Activated naive CD4-positive, alpha-beta T cell treated with anti-CD3 and anti-CD28 coated beads, Interleukin-2, amount 50 U/mL, for 16 hours (primary cell): ENCODE data around the gene CCNL2.
"Not testable (repeated sequence)": the region's sequence is repeated elsewhere in the genome, so short reads cannot be mapped to it uniquely, and the experiment has no call there.

Experiments used
- DNase-seq: peaks from one replicate; pipeline ENCODE4 v3.0.0-alpha.2; 2020

The CCNL2 gene

DNA sequence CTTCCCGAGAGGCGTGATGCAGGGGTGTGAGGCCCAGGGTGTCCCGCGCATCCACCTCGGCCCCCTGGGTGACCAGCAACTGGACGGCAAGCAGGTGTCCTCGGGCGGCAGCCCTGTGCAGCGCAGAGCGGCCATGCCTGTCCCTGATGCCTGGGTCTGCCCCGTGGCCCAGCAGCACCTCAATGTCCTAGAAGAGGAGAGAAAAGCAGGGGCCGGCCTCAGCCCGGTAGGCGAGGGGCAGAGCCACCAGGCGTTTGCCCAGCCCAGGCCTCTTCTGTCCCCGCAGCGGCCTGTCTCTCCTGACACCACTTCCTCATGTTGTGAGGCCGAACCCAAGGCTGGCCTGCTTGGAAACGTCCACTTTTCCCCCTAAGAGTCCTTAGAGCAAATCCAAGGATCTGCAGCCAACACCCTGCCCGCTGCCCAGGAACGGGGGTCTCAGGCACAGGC is 20.3 kb upstream of the CCNL2 start:
- DNase-seq, result no peak

- DNase-seq, result no peak
Observed at GRCh38 chr1:1418464-1419362, 19.6 kb upstream of the CCNL2 start.

- DNase-seq, result not testable (repeated sequence)
Observed at GRCh38 chr1:1417825-1418463, 18.8 kb upstream of the CCNL2 start.

GRCh38 chr1:1417396-1417795 is 18.3 kb upstream of the CCNL2 start:
- not testable (repeated sequence) for DNase-seq

- DNase-seq, result no peak
Observed at GRCh38 chr1:1415751-1416150, 16.6 kb upstream of the CCNL2 start.

GRCh38 chr1:1412311-1412902 is 13.3 kb upstream of the CCNL2 start:
- not testable (repeated sequence) for DNase-seq

DNA sequence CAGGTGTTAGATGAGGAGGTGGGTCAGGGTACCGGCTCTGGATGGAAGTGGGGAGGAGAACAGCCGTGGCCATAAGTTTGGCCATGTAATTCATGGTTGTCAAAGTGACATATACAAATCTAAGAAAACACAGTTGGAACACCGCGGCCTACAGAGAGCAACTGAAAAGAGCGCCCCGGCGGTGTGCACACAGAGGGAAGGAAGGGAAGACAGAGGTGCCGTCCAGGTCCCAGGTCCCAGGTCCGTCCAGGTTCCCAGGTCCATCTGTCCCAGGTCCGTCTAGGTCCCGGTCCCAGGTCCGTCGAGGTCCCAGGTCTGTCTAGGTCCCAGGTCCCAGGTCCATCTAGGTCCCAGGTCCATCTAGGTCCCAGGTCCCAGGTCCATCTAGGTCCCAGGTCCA is 12.5 kb upstream of the CCNL2 start:
- no peak for DNase-seq

- not testable (repeated sequence) for DNase-seq
Observed at GRCh38 chr1:1410238-1410637, 11.1 kb upstream of the CCNL2 start.

GRCh38 chr1:1407636-1408318 is 8.6 kb upstream of the CCNL2 start:
- DNase-seq, result peak; percentile 30

- peak; percentile 96 for DNase-seq
Observed at GRCh38 chr1:1406821-1407635, 7.9 kb upstream of the CCNL2 start, which contains the start of gene MRPL20. TSS of gene MRPL20 (minus strand) at chr1:1407293. CDS start at chr1:1407217, 76 bp downstream.

- DNase-seq, result no peak
Observed at GRCh38 chr1:1406101-1406820, 7.1 kb upstream of the CCNL2 start.

DNA sequence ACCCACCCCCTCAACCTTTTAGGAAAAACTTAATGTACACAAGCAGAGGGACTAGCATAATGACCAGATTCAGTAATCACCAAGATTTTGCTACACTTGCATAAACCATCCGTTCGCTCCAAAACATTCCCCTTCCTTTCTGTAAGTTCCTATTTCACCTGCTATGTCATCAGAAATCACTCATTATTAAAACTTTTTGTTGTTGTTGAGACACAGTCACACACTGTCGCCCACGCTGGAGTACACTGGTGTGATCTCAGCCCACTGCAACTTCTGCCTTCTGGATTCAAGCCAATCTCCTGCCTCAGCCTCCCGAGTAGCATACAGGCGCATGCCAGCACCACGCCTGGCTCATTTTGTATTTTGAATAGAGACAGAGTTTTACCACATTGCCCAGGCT is 4.5 kb upstream of the CCNL2 start:
- no peak for DNase-seq

GRCh38 chr1:1402901-1403392 is 3.8 kb upstream of the CCNL2 start:
- not testable (repeated sequence) for DNase-seq

GRCh38 chr1:1402072-1402900 is 3.2 kb upstream of the CCNL2 start:
- peak; percentile 53 for DNase-seq

GRCh38 chr1:1401457-1402010 is 2.4 kb upstream of the CCNL2 start:
- no peak for DNase-seq

- DNase-seq, result no peak
Observed at GRCh38 chr1:1400576-1401456, 1.7 kb upstream of the CCNL2 start.

DNA sequence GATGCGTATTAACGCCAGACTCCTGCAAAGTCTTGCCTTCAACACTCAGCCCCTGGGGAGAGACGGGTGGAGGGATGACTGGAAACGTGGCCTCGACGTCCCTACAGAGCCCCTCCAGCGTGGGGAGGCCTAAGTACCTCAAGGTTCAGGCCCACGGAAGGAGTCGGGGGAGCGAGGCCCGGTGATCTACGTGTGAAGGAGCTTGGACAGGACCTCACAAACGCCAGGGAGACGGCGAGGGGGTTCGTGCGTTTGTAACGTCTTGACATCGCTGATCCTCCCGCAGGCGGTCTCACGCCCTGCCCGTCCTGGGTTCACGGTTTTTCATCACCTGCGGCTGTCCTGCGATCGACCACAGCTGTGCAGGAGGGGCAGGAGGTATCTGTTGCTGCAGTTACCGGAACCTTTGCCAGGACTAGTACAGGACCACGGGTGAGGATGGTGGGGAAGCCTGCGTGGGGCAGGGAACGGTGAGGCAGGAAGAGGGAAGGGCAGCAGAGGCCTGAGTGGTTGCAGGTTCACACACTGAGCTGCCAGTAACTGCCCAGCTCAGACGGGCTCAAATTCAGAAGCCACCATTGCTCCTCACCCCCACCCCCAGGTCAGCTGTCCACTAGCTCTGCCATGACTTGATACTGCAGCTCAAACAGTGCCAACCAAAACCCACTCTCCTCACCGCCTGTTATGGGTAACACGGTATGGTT is 889 bp upstream of the CCNL2 start:
- DNase-seq, result no peak

GRCh38 chr1:1398677-1399186 is 403 bp downstream of the CCNL2 start:
- no peak for DNase-seq
